K562 (cell line): ENCODE measurements around the gene AP2A2. TPM values are rescaled to one million over a fixed set of nuclear protein-coding genes. Genes with fewer than 3 reads are reported as not detected.

ENCODE experiments used
- ATAC-seq: fragments of 200-7000 bp; cut with Tn5 transposase; 3 replicates; pipeline ENCODE4 v1.9.1; 2020; ENCODE audit warnings: moderate library complexity
- BruUV-seq: library from RNA; stranded (reverse); fragments of 400-500 nt; replicated peaks from 2 replicates; lab custom pipeline; 2021; lab: Mats Ljungman, UMichigan
- CTCF ChIA-PET: fragments of 300-600 bp; formaldehyde crosslinking; extraction: SDS; loops from one replicate; lab custom pipeline; 2021; ENCODE audit warnings: low intra/inter-chr PET ratio; lab: Yijun Ruan, JAX
- POLR2A ChIA-PET: fragments of 300-600, 350-650 bp; sonication (Branson Sonifier 250); formaldehyde crosslinking; extraction: SDS; loops from one replicate; lab custom pipeline; 2021; ENCODE audit warnings: antibody characterized with exemption, inconsistent platforms; lab: Yijun Ruan, JAX
- DNase-seq, 4 experiments: peaks; one replicate each; pipeline versions ENCODE4 v3.0.0 to v3.0.0-alpha.2; 2011 to 2018; ENCODE audit warnings: low spot score in 3 of 4, mixed read lengths in 3 of 4; ENCODE audit errors: extremely low read depth in 1 of 4
- FAIRE-seq: peaks from 2 replicates; lab custom pipeline; 2011; peaks lifted over from hg19 to GRCh38; lab: Jason Lieb, UNC
- H2AFZ ChIP-seq: 2 replicates; pipeline ENCODE4 v1.6.0; 2011; ENCODE audit warnings: low read depth, low read length, control low read depth, inconsistent platforms
- H3K27ac ChIP-seq: fragments of 200-600 bp; 3 replicates; pipeline ENCODE4 v1.8.0; 2011; ENCODE audit warnings: low read depth, mild to moderate bottlenecking, control low read depth, inconsistent platforms, low read length, moderate library complexity, mixed read lengths; ENCODE audit errors: extremely low read depth
- H3K27me3 ChIP-seq, 2 experiments: fragments of 300-600 bp in 1 of 2; 2 replicates in 1 of 2; 3 replicates in 1 of 2; pipeline versions ENCODE4 v1.6.0 to v1.8.0; 2011; ENCODE audit warnings: inconsistent platforms in 2 of 2, low read length in 2 of 2, mild to moderate bottlenecking in 1 of 2, mixed read lengths in 1 of 2, moderate library complexity in 1 of 2; ENCODE audit not compliant: control insufficient read depth in 2 of 2, insufficient read depth in 2 of 2
- H3K36me3 ChIP-seq: fragments of 300-600 bp; 3 replicates; pipeline ENCODE4 v1.8.0; 2011; ENCODE audit warnings: mild to moderate bottlenecking, low read length, inconsistent platforms; ENCODE audit not compliant: control insufficient read depth, insufficient read depth
- H3K4me1 ChIP-seq, 2 experiments: fragments of 200-600 bp in 1 of 2; replicated peaks in 1 of 2; 2 replicates in 1 of 2; 3 replicates in 1 of 2; pipeline versions ENCODE4 v1.5.1 to v1.8.0; 2011; ENCODE audit warnings: inconsistent platforms in 2 of 2, low read length in 2 of 2, mild to moderate bottlenecking in 1 of 2, mixed read lengths in 1 of 2, moderate library complexity in 1 of 2; ENCODE audit not compliant: control insufficient read depth in 2 of 2, insufficient read depth in 2 of 2
- H3K4me2 ChIP-seq: 2 replicates; pipeline ENCODE4 v1.6.1; 2011; ENCODE audit warnings: low read length, control low read depth, inconsistent platforms, mixed read lengths; ENCODE audit not compliant: insufficient read depth
- H3K4me3 ChIP-seq: fragments of 200-600 bp; sonication (generic), shearing (Covaris generic); 2 replicates; pipeline ENCODE4 v1.5.1; 2016; ENCODE audit warnings: control low read depth, inconsistent platforms
- H3K79me2 ChIP-seq: fragments of 200-600 bp; 3 replicates; pipeline ENCODE4 v1.8.0; 2011; ENCODE audit warnings: low read length, inconsistent platforms; ENCODE audit not compliant: control insufficient read depth, insufficient read depth
- H3K9ac ChIP-seq, 2 experiments: 2 replicates each; pipeline versions ENCODE4 v1.6.0 to v1.6.1; 2011; ENCODE audit warnings: low read depth in 2 of 2, low read length in 2 of 2, control low read depth in 1 of 2, inconsistent platforms in 1 of 2, mild to moderate bottlenecking in 1 of 2, mixed read lengths in 1 of 2; ENCODE audit not compliant: insufficient read depth in 1 of 2
- H3K9me1 ChIP-seq: one replicate; pipeline ENCODE4 v1.6.0; 2011; ENCODE audit warnings: inconsistent platforms, mild to moderate bottlenecking, low read length, moderate library complexity; ENCODE audit not compliant: control insufficient read depth, insufficient read depth
- H3K9me3 ChIP-seq: replicated peaks from 2 replicates; pipeline ENCODE4 v1.5.1; 2011; ENCODE audit warnings: low read depth, low read length, inconsistent platforms; ENCODE audit not compliant: control insufficient read depth, insufficient read depth
- H4K20me1 ChIP-seq: replicated peaks from 2 replicates; pipeline ENCODE4 v1.6.1; 2011; ENCODE audit warnings: low read length, inconsistent platforms, mixed read lengths; ENCODE audit not compliant: control insufficient read depth, insufficient read depth
- CREM ChIP-seq: IDR thresholded peaks from 2 replicates; pipeline ENCODE4 v1.6.1; 2014; ENCODE audit warnings: antibody characterized with exemption, low read depth
- E2F6 ChIP-seq, 2 experiments: IDR thresholded peaks; 2 replicates each; pipeline ENCODE4 v1.6.1; 2011; ENCODE audit warnings: borderline replicate concordance in 1 of 2, control low read depth in 1 of 2, low read depth in 1 of 2, low read length in 1 of 2, mild to moderate bottlenecking in 1 of 2, mixed read lengths in 1 of 2, moderate library complexity in 1 of 2; ENCODE audit not compliant: insufficient read depth in 1 of 2, insufficient read length in 1 of 2, poor library complexity in 1 of 2, severe bottlenecking in 1 of 2; ENCODE audit errors: extremely low read depth in 1 of 2
- MAX ChIP-seq: sonication (generic); formaldehyde crosslinking; IDR thresholded peaks from 2 replicates; pipeline ENCODE4 v1.9.0; 2022; ENCODE audit warnings: mild to moderate bottlenecking, missing genetic modification reagents
- NKRF ChIP-seq: fragments of 450-650 bp; IDR thresholded peaks from 2 replicates; pipeline ENCODE4 v1.6.1; 2016; ENCODE audit warnings: borderline replicate concordance
- PPARD ChIP-seq: fragments of 250-450 bp; sonication (Bioruptor Pico); IDR thresholded peaks from 2 replicates; pipeline ENCODE4 v1.8.0; 2022; ENCODE audit warnings: inconsistent platforms, mild to moderate bottlenecking, moderate library complexity
- ZNF124 ChIP-seq: sonication (generic); formaldehyde crosslinking; IDR thresholded peaks from 2 replicates; pipeline ENCODE4 v1.8.1; 2022; ENCODE audit warnings: missing genetic modification reagents
- ZNF263 ChIP-seq: sonication (generic); formaldehyde crosslinking; IDR thresholded peaks from 2 replicates; pipeline ENCODE4 v1.8.0; 2022; ENCODE audit warnings: mild to moderate bottlenecking, missing genetic modification reagents, borderline replicate concordance
- ZNF586 ChIP-seq: fragments of 450-650 bp; formaldehyde crosslinking; conservative IDR thresholded peaks from 2 replicates; pipeline ENCODE4 v1.4.0; 2020; ENCODE audit warnings: mild to moderate bottlenecking, moderate library complexity
- WGBS: fragments of 100-300 bp; shearing (Covaris generic); methylation state at CpG from one replicate; pipeline ENCODE4 v1.1.6; 2016; ENCODE audit warnings: low coverage, mixed read lengths; ENCODE audit not compliant: insufficient coverage; ENCODE audit errors: missing lambda C conversion rate; 5-methylcytosine and 5-hydroxymethylcytosine counted together
- in situ Hi-C: fragments of 300-500 bp; cut with MboI; formaldehyde crosslinking; loops from 4 replicates; pipeline ENCODE4 v1.15.0; 2018; ENCODE audit warnings: inconsistent platforms, mixed read lengths
- intact Hi-C: fragments of 100-400 bp; cut with micrococcal nuclease; formaldehyde crosslinking; loops from 2 replicates; pipeline ENCODE4 v1.14.2; 2022
- polyA plus RNA-seq, 8 experiments: library from polyadenylated mRNA; depleted of rRNA in 4 of 8; stranded (reverse) in 5 of 8; unstranded in 3 of 8; fragments of >200 nt; fragmentation: Nextera tagmentation in 2 of 8; fragmentation: Illumina TruSeq in 1 of 8; extraction: Ambion mirVana in 2 of 8; extraction: Trizol in 1 of 8; gene quantifications; 2 replicates each; pipeline versions ENCODE4 v1.2.1 to v1.2.3, GENCODE V29; 2011 to 2014; ENCODE audit warnings: inconsistent platforms in 1 of 8, missing spikeins in 1 of 8
- total RNA-seq, 7 experiments: library from RNA; depleted of rRNA in 6 of 7; stranded (reverse); fragments of >200 nt in 6 of 7; fragmentation: Illumina TruSeq in 2 of 7; extraction: Trizol in 2 of 7; gene quantifications; 2 replicates each; pipeline versions ENCODE4 v1.2.1 to v1.2.3, GENCODE V29; 2011 to 2021; ENCODE audit warnings: low replicate concordance in 1 of 7

AP2A2 gene
- total and polyA plus RNA-seq, 9 of the 15 experiments (the other 6 are each of a cell fraction or from before 2014, with no cell fraction given), result 0.69 to 41.7 (median 15.2) TPM

GRCh38 chr11:995752-996420 lies 70.2 kb downstream of the AP2A2 start:
- intact Hi-C loops, result no loop called here
- no peak for TF ChIP-seq ZNF586 (CRISPR knock-in tag)
- peak in 1 of 2 experiments; percentile 43 for TF ChIP-seq E2F6 (IDR thresholded peaks at IDR 0.05; ENCODE audit: borderline replicate concordance in 1 of 2, extremely low read depth in 1 of 2, insufficient read depth in 1 of 2, insufficient read length in 1 of 2, low read depth in 1 of 2, low read length in 1 of 2, poor library complexity in 1 of 2, severe bottlenecking in 1 of 2)
- peak; percentile 45; the same call in 1 of the 2 replicates for TF ChIP-seq CREM
- TF ChIP-seq MAX (CRISPR knock-in tag), result peak; percentile 63
- no peak for TF ChIP-seq NKRF
- TF ChIP-seq ZNF124 (CRISPR knock-in tag), result no peak
- TF ChIP-seq ZNF263, result peak; percentile 85; the same call in 1 of the 2 replicates
- no peak for TF ChIP-seq PPARD (CRISPR knock-in tag)
- no peak overlapping the region for H3K4me2 ChIP-seq
- H3K27me3 ChIP-seq, result no peaks in the 10 kb centered on the region
- peak; percentile 6 for FAIRE-seq
- H4K20me1 ChIP-seq, result no peaks in the 10 kb centered on the region; the same call in 1 of the 2 replicates
- ChIA-PET CTCF (no interaction called here), POLR2A (interaction anchor here (0.6 to 0.7 kb wide), 3 partner anchors 9 to 305 kb away, joined by 3 read pairs; no protein-coding TSS in a partner anchor)
- in situ Hi-C loops, result no loop called here
- H3K27ac ChIP-seq, result no peak overlapping the region
- H2AFZ ChIP-seq, result no peak overlapping the region
- DNase-seq, result peak in 3 of 4 experiments; percentile 34 to 47 (median 46)
- no peak overlapping the region for H3K4me3 ChIP-seq
- H3K9ac ChIP-seq, result no peak overlapping the region
- ATAC-seq, result peak; percentile 64
- H3K79me2 ChIP-seq, result no peaks in the 10 kb centered on the region
- BruUV-seq, result no TSS peak
- H3K4me1 ChIP-seq, result peaks cover 0 to 13% of the 10 kb centered on the region in 2 experiments; a peak in 3 of 5 replicates
- no peaks in the 10 kb centered on the region for H3K9me1 ChIP-seq
- no peaks in the 10 kb centered on the region for H3K9me3 ChIP-seq
- 77% methylated on average over 16 of the region's 22 CpGs for WGBS
- H3K36me3 ChIP-seq, result peaks cover 41% of the 10 kb centered on the region; the same call in 2 of the 3 replicates
